B cell (primary cell): ENCODE results near the gene LZTR1.
"Not testable (repeated sequence)": the region's sequence is repeated elsewhere in the genome, so short reads cannot be mapped to it uniquely, and the experiment has no call there.

ENCODE experiments used
- EZH2 ChIP-seq: IDR thresholded peaks from 2 replicates; pipeline ENCODE4 v1.6.1; 2012; ENCODE audit warnings: borderline replicate concordance, low read depth, mild to moderate bottlenecking, moderate library complexity, low read length; ENCODE audit not compliant: insufficient read depth, poor library complexity, severe bottlenecking
- TF ChIP-seq, protein P1 (sequence below): fragments of 200-600 bp; IDR thresholded peaks from one replicate; pipeline ENCODE4 v1.8.0; 2022; ENCODE audit warnings: antibody characterized with exemption, mild to moderate bottlenecking

DNA sequence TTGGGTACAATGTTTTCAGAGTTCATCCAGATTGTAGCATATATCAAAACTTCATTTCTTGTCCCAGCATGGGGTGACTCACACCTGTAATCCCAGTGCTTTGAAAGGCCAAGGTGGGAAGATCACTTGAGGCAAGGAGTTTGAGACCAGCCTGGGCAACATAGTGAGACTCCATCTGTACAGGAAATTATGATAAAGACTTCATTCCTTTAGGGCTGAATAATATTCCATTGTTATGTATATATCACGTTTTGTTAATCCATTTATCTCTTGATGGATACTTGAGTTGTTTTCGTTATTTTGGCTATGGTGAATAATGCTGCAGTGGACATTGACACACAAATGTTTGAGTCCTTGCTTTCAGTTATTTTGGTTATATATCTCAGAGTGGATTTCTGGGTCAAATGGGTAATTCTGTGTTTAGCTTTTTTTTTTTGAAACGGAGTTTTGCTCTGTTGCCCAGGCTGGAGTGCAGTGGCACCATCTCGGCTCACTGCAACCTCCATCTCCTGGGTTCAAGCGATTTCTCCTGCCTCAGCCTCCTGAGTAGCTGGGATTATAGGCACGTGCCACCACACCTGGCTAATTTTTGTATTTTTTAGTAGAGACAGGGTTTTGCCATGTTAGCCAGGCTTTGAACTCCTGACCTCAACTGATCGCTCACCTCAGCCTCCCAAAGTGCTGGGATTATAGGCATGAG lies 39.7 kb upstream of the LZTR1 start:
- TF ChIP-seq, protein P1, sequence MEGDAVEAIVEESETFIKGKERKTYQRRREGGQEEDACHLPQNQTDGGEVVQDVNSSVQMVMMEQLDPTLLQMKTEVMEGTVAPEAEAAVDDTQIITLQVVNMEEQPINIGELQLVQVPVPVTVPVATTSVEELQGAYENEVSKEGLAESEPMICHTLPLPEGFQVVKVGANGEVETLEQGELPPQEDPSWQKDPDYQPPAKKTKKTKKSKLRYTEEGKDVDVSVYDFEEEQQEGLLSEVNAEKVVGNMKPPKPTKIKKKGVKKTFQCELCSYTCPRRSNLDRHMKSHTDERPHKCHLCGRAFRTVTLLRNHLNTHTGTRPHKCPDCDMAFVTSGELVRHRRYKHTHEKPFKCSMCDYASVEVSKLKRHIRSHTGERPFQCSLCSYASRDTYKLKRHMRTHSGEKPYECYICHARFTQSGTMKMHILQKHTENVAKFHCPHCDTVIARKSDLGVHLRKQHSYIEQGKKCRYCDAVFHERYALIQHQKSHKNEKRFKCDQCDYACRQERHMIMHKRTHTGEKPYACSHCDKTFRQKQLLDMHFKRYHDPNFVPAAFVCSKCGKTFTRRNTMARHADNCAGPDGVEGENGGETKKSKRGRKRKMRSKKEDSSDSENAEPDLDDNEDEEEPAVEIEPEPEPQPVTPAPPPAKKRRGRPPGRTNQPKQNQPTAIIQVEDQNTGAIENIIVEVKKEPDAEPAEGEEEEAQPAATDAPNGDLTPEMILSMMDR: not testable (repeated sequence)
- TF ChIP-seq EZH2: not testable (repeated sequence)
